Stimulated activated CD8-positive, alpha-beta memory T cell treated with anti-CD3 and anti-CD28 coated beads, Interleukin-15, amount 100 ng/mL, for 4 hours (primary cell): ENCODE measurements around the gene SYT6.
"Not testable (repeated sequence)": the region's sequence is repeated elsewhere in the genome, so short reads cannot be mapped to it uniquely, and the experiment has no call there.

Source experiments
- DNase-seq, 2 donors: peaks; one replicate each; pipeline ENCODE4 v3.0.0-alpha.2; 2020; ENCODE audit warnings: low read depth in 2 of 2

SYT6 gene

GRCh38 chr1:114072246-114072645 lies 81.4 kb downstream of the SYT6 start:
- no peak for DNase-seq

GRCh38 chr1:114069762-114070161 lies 83.9 kb downstream of the SYT6 start:
- DNase-seq, result not testable (repeated sequence)

- not testable (repeated sequence) for DNase-seq
Measured at GRCh38 chr1:114068684-114069083, 85.0 kb downstream of the SYT6 start.

GRCh38 chr1:114065671-114066070 lies 88.0 kb downstream of the SYT6 start:
- DNase-seq, result not testable (repeated sequence)

GRCh38 chr1:114063544-114063943 lies 90.1 kb downstream of the SYT6 start:
- no peak for DNase-seq

GRCh38 chr1:114062477-114063099 lies 91.1 kb downstream of the SYT6 start:
- no peak for DNase-seq

- no peak for DNase-seq
Measured at GRCh38 chr1:114061121-114061830, 92.4 kb downstream of the SYT6 start.

- not testable (repeated sequence) for DNase-seq
Measured at GRCh38 chr1:114058236-114058635, 95.4 kb downstream of the SYT6 start.

GRCh38 chr1:114054148-114054547 lies 99.5 kb downstream of the SYT6 start:
- DNase-seq, result no peak

- DNase-seq, result no peak
Measured at GRCh38 chr1:114048232-114048631, 105.4 kb downstream of the SYT6 start.

GRCh38 chr1:114043548-114043947 lies 110.1 kb downstream of the SYT6 start:
- DNase-seq, result no peak

GRCh38 chr1:114043054-114043453 lies 110.6 kb downstream of the SYT6 start:
- DNase-seq, result no peak

- DNase-seq, result no peak
Measured at GRCh38 chr1:114040273-114041015, 113.2 kb downstream of the SYT6 start.
